ENCODE results near the gene HSF5.
"Not testable (repeated sequence)": the region's sequence is repeated elsewhere in the genome, so short reads cannot be mapped to it uniquely, and the experiment has no call there.

The HSF5 gene

GRCh38 chr17:58488428-58488890 is 251 bp upstream of the HSF5 start:
- Histone ChIP-seq H3K9me3 (ENCODE audit: severe bottlenecking) (no peaks in the 10 kb centered on the region), H3K4me3 (ENCODE audit: low read depth, low read length) (no peak overlapping the region), H3K27ac (no peak overlapping the region), H3K36me3 (peaks cover 54% of the 10 kb centered on the region), H3K27me3 (ENCODE audit: insufficient read depth, low read depth, severe bottlenecking) (no peaks in the 10 kb centered on the region)
- DNase-seq, result no peak
- TF ChIP-seq, protein P1, sequence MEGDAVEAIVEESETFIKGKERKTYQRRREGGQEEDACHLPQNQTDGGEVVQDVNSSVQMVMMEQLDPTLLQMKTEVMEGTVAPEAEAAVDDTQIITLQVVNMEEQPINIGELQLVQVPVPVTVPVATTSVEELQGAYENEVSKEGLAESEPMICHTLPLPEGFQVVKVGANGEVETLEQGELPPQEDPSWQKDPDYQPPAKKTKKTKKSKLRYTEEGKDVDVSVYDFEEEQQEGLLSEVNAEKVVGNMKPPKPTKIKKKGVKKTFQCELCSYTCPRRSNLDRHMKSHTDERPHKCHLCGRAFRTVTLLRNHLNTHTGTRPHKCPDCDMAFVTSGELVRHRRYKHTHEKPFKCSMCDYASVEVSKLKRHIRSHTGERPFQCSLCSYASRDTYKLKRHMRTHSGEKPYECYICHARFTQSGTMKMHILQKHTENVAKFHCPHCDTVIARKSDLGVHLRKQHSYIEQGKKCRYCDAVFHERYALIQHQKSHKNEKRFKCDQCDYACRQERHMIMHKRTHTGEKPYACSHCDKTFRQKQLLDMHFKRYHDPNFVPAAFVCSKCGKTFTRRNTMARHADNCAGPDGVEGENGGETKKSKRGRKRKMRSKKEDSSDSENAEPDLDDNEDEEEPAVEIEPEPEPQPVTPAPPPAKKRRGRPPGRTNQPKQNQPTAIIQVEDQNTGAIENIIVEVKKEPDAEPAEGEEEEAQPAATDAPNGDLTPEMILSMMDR (IDR thresholded peaks at IDR 0.05; ENCODE audit: low read depth, low read length), result no peak

GRCh38 chr17:58484600-58484999 is 3.6 kb downstream of the HSF5 start:
- no peaks in the 10 kb centered on the region for H3K9me3 ChIP-seq (ENCODE audit: severe bottlenecking)
- TF ChIP-seq, protein P1 (IDR thresholded peaks at IDR 0.05; ENCODE audit: low read depth, low read length), result no peak
- no peak overlapping the region for H3K27ac ChIP-seq
- no peak overlapping the region for H3K4me3 ChIP-seq (ENCODE audit: low read depth, low read length)
- H3K27me3 ChIP-seq (ENCODE audit: insufficient read depth, low read depth, severe bottlenecking), result no peaks in the 10 kb centered on the region
- no peak for DNase-seq
- H3K36me3 ChIP-seq, result peaks cover 17% of the 10 kb centered on the region

GRCh38 chr17:58481798-58482197 is 6.4 kb downstream of the HSF5 start:
- not testable (repeated sequence) for H3K9me3 ChIP-seq (ENCODE audit: severe bottlenecking); H3K27ac ChIP-seq; H3K36me3 ChIP-seq; H3K27me3 ChIP-seq (ENCODE audit: insufficient read depth, low read depth, severe bottlenecking); DNase-seq; H3K4me3 ChIP-seq (ENCODE audit: low read depth, low read length)

GRCh38 chr17:58480090-58480489 is 8.1 kb downstream of the HSF5 start:
- no peak for DNase-seq
- TF ChIP-seq, protein P1 (IDR thresholded peaks at IDR 0.05; ENCODE audit: low read depth, low read length), result no peak
- Histone ChIP-seq H3K36me3 (no peaks in the 10 kb centered on the region), H3K27me3 (ENCODE audit: insufficient read depth, low read depth, severe bottlenecking) (no peaks in the 10 kb centered on the region), H3K27ac (no peak overlapping the region), H3K4me3 (ENCODE audit: low read depth, low read length) (no peak overlapping the region), H3K9me3 (ENCODE audit: severe bottlenecking) (no peaks in the 10 kb centered on the region)

GRCh38 chr17:58476812-58477211 is 11.4 kb downstream of the HSF5 start:
- Histone ChIP-seq H3K27me3 (ENCODE audit: insufficient read depth, low read depth, severe bottlenecking) (no peaks in the 10 kb centered on the region), H3K4me3 (ENCODE audit: low read depth, low read length) (no peak overlapping the region), H3K9me3 (ENCODE audit: severe bottlenecking) (no peaks in the 10 kb centered on the region), H3K36me3 (no peaks in the 10 kb centered on the region), H3K27ac (no peak overlapping the region)
- TF ChIP-seq, protein P1 (IDR thresholded peaks at IDR 0.05; ENCODE audit: low read depth, low read length), result no peak
- DNase-seq, result no peak

GRCh38 chr17:58475985-58476384 is 12.2 kb downstream of the HSF5 start:
- Histone ChIP-seq H3K27me3 (ENCODE audit: insufficient read depth, low read depth, severe bottlenecking) (no peaks in the 10 kb centered on the region), H3K36me3 (no peaks in the 10 kb centered on the region), H3K9me3 (ENCODE audit: severe bottlenecking) (no peaks in the 10 kb centered on the region), H3K27ac (no peak overlapping the region), H3K4me3 (ENCODE audit: low read depth, low read length) (no peak overlapping the region)
- TF ChIP-seq, protein P1 (IDR thresholded peaks at IDR 0.05; ENCODE audit: low read depth, low read length), result no peak
- no peak for DNase-seq

All from WERI-Rb-1 (cell line).